Measurements from ENCODE around the gene SRRD. TPM values are rescaled to one million over a fixed set of nuclear protein-coding genes. Genes with fewer than 3 reads are reported as not detected.
A peak's percentile ranks its signal among the peaks of the same experiment; 100 is the strongest.

Gene SRRD
- total RNA-seq, 4 donors from 2014 or later, result 5.3 to 20.1 (median 13.9) TPM

- peak within 1 kb of the TSS; percentile 85 for H3K4me3 ChIP-seq
- TF ChIP-seq CTCF (IDR thresholded peaks at IDR 0.05), result peak in 1 of 4 experiments; percentile 19
- peak; percentile 41 to 60 for TF ChIP-seq POLR2A (IDR thresholded peaks at IDR 0.05)
- no peaks in the 10 kb centered on the region for H3K36me3 ChIP-seq
- H3K27me3 ChIP-seq, result no peaks in the 10 kb centered on the region
- H3K27ac ChIP-seq, result peak within 1 kb of the TSS; percentile 63 to 71
- H3K4me1 ChIP-seq, result peaks cover 0 to 3% of the 10 kb centered on the region in 2 donors
- H3K9me3 ChIP-seq, result no peaks in the 10 kb centered on the region
- peak; percentile 93 to 94 for DNase-seq
- intact Hi-C loops (cut with DNase I; ENCODE audit: low total_unique reads), result no loop called here
Observed at GRCh38 chr22:26512149-26512793, 28.6 kb downstream of the SRRD start, which contains the start of gene TFIP11. Gene TFIP11, minus strand, starts transcription at chr22:26512473. Its CDS starts 2,201 bp downstream, at chr22:26510272.

GRCh38 chr22:26513838-26514237, 30.2 kb downstream of the SRRD start:
- intact Hi-C loops (cut with DNase I; ENCODE audit: low total_unique reads), result no loop called here
- Histone ChIP-seq H3K4me3 (no peak overlapping the region), H3K27me3 (no peaks in the 10 kb centered on the region), H3K36me3 (no peaks in the 10 kb centered on the region), H3K4me1 (peaks cover 0 to 3% of the 10 kb centered on the region in 2 donors), H3K9me3 (no peaks in the 10 kb centered on the region), H3K27ac (no peak overlapping the region)
- DNase-seq, result no peak
- no peak for TF ChIP-seq POLR2A (IDR thresholded peaks at IDR 0.05)
- TF ChIP-seq CTCF (IDR thresholded peaks at IDR 0.05), result no peak

GRCh38 chr22:26514419-26515161, 30.9 kb downstream of the SRRD start:
- no peak overlapping the region for H3K27ac ChIP-seq
- H3K9me3 ChIP-seq, result no peaks in the 10 kb centered on the region
- no peaks in the 10 kb centered on the region for H3K27me3 ChIP-seq
- TF ChIP-seq CTCF (IDR thresholded peaks at IDR 0.05) (no peak), POLR2A (IDR thresholded peaks at IDR 0.05) (no peak)
- intact Hi-C loops (cut with DNase I; ENCODE audit: low total_unique reads), result no loop called here
- no peaks in the 10 kb centered on the region for H3K36me3 ChIP-seq
- no peak overlapping the region for H3K4me3 ChIP-seq
- peaks cover 0 to 3% of the 10 kb centered on the region in 2 donors for H3K4me1 ChIP-seq
- DNase-seq, result no peak

- H3K27me3 ChIP-seq, result no peaks in the 10 kb centered on the region
- intact Hi-C loops (cut with DNase I; ENCODE audit: low total_unique reads), result no loop called here
- H3K9me3 ChIP-seq, result no peaks in the 10 kb centered on the region
- H3K4me3 ChIP-seq, result no peak overlapping the region
- peaks cover 0 to 3% of the 10 kb centered on the region in 2 donors for H3K4me1 ChIP-seq
- no peak for DNase-seq
- H3K36me3 ChIP-seq, result no peaks in the 10 kb centered on the region
- H3K27ac ChIP-seq, result no peak overlapping the region
- TF ChIP-seq CTCF (IDR thresholded peaks at IDR 0.05) (no peak), POLR2A (IDR thresholded peaks at IDR 0.05) (no peak)
Observed at GRCh38 chr22:26515931-26516330, 32.3 kb downstream of the SRRD start.

- Histone ChIP-seq H3K36me3 (no peaks in the 10 kb centered on the region), H3K4me3 (no peak overlapping the region), H3K4me1 (peaks cover 0 to 2% of the 10 kb centered on the region in 2 donors), H3K9me3 (no peaks in the 10 kb centered on the region), H3K27me3 (no peaks in the 10 kb centered on the region), H3K27ac (no peak overlapping the region)
- intact Hi-C loops (cut with DNase I; ENCODE audit: low total_unique reads), result no loop called here
- DNase-seq, result no peak
- TF ChIP-seq POLR2A (IDR thresholded peaks at IDR 0.05) (no peak), CTCF (IDR thresholded peaks at IDR 0.05) (no peak)
Observed at GRCh38 chr22:26516503-26516902, 32.8 kb downstream of the SRRD start.

All from uterus (tissue), 4 donors.